ENCODE results near the gene GPR176. TPM values are rescaled to one million over a fixed set of nuclear protein-coding genes. Genes with fewer than 3 reads are reported as not detected.

Gene GPR176
- total RNA-seq, 4 donors from 2014 or later: 1.7 to 8.4 (median 5.4) TPM

DNA sequence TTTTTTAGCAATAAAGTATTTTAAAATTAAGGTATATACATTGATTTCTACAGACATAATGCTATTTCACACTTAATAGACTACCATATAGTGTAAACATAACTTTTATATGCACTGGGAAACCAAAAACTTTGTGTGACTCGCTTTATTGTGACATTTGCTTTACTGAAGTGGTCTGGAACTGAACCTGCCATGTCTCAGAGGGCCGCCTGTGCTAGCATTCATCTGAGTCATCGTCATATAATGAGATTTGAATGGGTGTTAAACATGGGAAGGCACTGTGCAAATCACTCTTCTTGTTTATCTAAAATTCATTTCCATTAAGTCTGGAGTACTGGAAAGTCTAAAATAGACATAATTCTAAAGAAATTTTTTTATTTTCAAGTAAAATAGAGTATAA lies 26.8 kb upstream of the GPR176 start:
- Histone ChIP-seq H3K27ac (replicated peaks in 1 of 4) (no peak overlapping the region), H3K27me3 (no peaks in the 10 kb centered on the region), H3K36me3 (peaks cover 6 to 74% (median 63%) of the 10 kb centered on the region in 4 donors), H3K4me1 (peaks cover 0 to 20% (median 8%) of the 10 kb centered on the region in 4 donors), H3K4me3 (no peak overlapping the region), H3K9me3 (no peaks in the 10 kb centered on the region)
- no peak for DNase-seq (ENCODE audit: extremely low spot score)
- WGBS: 82% methylated on average over 3 of the region's 3 CpGs
- intact Hi-C loops (cut with DNase I): no loop called here
- TF ChIP-seq, protein P1, sequence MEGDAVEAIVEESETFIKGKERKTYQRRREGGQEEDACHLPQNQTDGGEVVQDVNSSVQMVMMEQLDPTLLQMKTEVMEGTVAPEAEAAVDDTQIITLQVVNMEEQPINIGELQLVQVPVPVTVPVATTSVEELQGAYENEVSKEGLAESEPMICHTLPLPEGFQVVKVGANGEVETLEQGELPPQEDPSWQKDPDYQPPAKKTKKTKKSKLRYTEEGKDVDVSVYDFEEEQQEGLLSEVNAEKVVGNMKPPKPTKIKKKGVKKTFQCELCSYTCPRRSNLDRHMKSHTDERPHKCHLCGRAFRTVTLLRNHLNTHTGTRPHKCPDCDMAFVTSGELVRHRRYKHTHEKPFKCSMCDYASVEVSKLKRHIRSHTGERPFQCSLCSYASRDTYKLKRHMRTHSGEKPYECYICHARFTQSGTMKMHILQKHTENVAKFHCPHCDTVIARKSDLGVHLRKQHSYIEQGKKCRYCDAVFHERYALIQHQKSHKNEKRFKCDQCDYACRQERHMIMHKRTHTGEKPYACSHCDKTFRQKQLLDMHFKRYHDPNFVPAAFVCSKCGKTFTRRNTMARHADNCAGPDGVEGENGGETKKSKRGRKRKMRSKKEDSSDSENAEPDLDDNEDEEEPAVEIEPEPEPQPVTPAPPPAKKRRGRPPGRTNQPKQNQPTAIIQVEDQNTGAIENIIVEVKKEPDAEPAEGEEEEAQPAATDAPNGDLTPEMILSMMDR (IDR thresholded peaks at IDR 0.05): no peak
- no peak for TF ChIP-seq POLR2A (IDR thresholded peaks at IDR 0.05; ENCODE audit: low read depth)
- TF ChIP-seq POLR2AphosphoS5 (IDR thresholded peaks at IDR 0.05): no peak
- TF ChIP-seq EP300 (IDR thresholded peaks at IDR 0.05): no peak

DNA sequence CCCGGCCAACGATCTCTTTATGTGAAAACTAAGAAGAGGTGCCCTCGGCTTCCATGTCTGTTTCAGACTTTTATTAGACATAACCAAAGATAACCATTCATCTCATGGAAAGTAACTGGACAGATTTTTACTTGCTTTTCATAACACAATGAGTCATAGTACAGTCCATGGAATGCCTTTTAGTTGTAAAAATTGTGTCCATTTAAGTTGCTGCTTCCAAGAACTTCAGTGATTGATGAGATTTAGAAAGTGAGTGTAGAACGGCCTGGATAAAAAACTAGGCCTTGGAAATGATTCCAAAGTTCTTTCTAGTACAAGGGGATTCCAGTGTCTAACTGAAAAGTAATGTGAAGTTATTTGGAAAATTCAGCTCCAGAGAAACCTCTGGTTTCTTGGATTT lies 24.7 kb upstream of the GPR176 start:
- no peaks in the 10 kb centered on the region for H3K27me3 ChIP-seq
- no peak overlapping the region for H3K4me3 ChIP-seq
- H3K4me1 ChIP-seq: peaks cover 6 to 23% (median 10%) of the 10 kb centered on the region in 4 donors
- peaks cover 6 to 76% (median 60%) of the 10 kb centered on the region in 4 donors for H3K36me3 ChIP-seq
- WGBS: 53% methylated on average over 4 of the region's 4 CpGs
- intact Hi-C loops (cut with DNase I): no loop called here
- TF ChIP-seq POLR2A (IDR thresholded peaks at IDR 0.05; ENCODE audit: low read depth) (no peak), POLR2AphosphoS5 (IDR thresholded peaks at IDR 0.05) (peak in 1 of 2 donors; percentile 58), EP300 (IDR thresholded peaks at IDR 0.05) (no peak)
- TF ChIP-seq, protein P1 (IDR thresholded peaks at IDR 0.05): no peak
- DNase-seq (ENCODE audit: extremely low spot score): no peak
- peak overlapping the region; percentile 53 to 69 (median 60) for H3K27ac ChIP-seq (replicated peaks in 1 of 4)
- H3K9me3 ChIP-seq: no peaks in the 10 kb centered on the region

DNA sequence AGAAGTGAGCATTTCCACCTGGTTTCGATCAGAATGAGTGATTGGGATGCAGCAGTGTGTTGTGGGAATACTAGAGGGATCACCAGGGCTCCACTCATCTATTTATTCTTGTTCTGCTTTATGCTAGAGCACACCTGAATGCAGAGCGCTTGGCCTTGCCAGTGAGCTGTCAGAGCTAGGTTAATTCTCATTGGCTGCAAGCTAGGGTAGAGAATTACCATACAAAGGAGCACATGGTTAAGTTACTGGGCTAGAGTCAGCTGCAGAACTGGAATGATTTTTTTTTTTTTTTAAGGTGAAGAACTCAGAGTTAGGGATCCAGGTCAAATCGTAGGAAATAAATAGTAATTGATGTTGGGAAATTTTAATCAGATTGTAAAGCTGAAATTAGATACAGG lies 22.7 kb upstream of the GPR176 start:
- Histone ChIP-seq H3K4me1 (peaks cover 13 to 35% (median 27%) of the 10 kb centered on the region in 4 donors), H3K27me3 (no peaks in the 10 kb centered on the region), H3K9me3 (no peaks in the 10 kb centered on the region), H3K27ac (replicated peaks in 1 of 4) (no peak overlapping the region), H3K36me3 (peaks cover 6 to 73% (median 54%) of the 10 kb centered on the region in 4 donors), H3K4me3 (no peak overlapping the region)
- TF ChIP-seq EP300 (IDR thresholded peaks at IDR 0.05): no peak
- no peak for TF ChIP-seq POLR2AphosphoS5 (IDR thresholded peaks at IDR 0.05)
- TF ChIP-seq, protein P1 (IDR thresholded peaks at IDR 0.05): no peak
- no peak for TF ChIP-seq POLR2A (IDR thresholded peaks at IDR 0.05; ENCODE audit: low read depth)
- intact Hi-C loops (cut with DNase I): no loop called here
- DNase-seq (ENCODE audit: extremely low spot score): no peak
- WGBS: 89% methylated on average over 3 of the region's 3 CpGs

DNA sequence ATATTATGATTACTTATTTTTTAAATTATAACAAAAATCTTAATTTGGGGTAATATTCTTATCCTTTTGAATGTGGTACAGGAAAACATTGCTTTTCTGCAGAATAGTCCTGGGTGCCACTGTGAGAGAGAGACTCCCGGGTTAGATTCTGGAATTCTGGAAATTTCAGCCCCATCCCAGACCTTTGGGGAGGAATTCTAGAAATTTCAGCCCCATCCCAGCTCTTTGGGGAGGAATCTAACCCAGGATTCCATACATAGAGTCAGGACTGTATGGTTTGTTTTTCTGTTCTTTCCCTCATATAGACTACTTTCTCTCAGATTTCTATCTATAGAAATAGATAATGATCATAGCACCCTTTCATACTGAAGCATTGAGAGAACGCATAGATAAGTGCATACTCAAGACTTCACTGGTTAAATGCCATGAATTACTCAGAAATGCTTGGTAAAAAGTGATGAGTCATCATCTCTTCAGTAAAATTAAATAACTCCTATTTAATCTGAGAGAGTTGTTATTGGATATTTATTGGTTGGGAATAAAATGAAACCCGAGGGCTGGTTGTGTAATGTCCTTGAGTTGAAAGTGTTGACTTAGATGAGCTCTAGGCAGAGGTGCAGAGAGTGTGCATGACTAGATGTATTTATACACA lies 22.2 kb upstream of the GPR176 start:
- H3K4me1 ChIP-seq: peaks cover 13 to 40% (median 30%) of the 10 kb centered on the region in 4 donors
- H3K36me3 ChIP-seq: peaks cover 6 to 72% (median 52%) of the 10 kb centered on the region in 4 donors
- no peaks in the 10 kb centered on the region for H3K27me3 ChIP-seq
- no peak overlapping the region for H3K4me3 ChIP-seq
- no peak overlapping the region for H3K27ac ChIP-seq (replicated peaks in 1 of 4)
- intact Hi-C loops (cut with DNase I): no loop called here
- DNase-seq (ENCODE audit: extremely low spot score): no peak
- H3K9me3 ChIP-seq: no peaks in the 10 kb centered on the region
- TF ChIP-seq, protein P1 (IDR thresholded peaks at IDR 0.05): no peak
- TF ChIP-seq POLR2A (IDR thresholded peaks at IDR 0.05; ENCODE audit: low read depth): no peak
- TF ChIP-seq POLR2AphosphoS5 (IDR thresholded peaks at IDR 0.05): no peak
- TF ChIP-seq EP300 (IDR thresholded peaks at IDR 0.05): no peak
- WGBS: 84% methylated on average over 3 of the region's 3 CpGs
